Right lobe of liver (tissue), 6 donors: Measurements from ENCODE around the gene CA12. TPM values are rescaled to one million over a fixed set of nuclear protein-coding genes. Genes with fewer than 3 reads are reported as not detected.

ENCODE experiments used
- ATAC-seq, 4 donors: fragments of 200-7000 bp; cut with Tn5 transposase; one replicate each; pipeline ENCODE4 v1.9.1; 2020; ENCODE audit warnings: mild to moderate bottlenecking in 4 of 4, moderate library complexity in 4 of 4
- DNase-seq, 3 donors: peaks; one replicate each; pipeline ENCODE4 v3.0.0-alpha.2; 2020
- H3K27ac ChIP-seq, 3 donors: fragments of 200-600 bp; one replicate each; pipeline ENCODE4 v1.8.0; 2022
- H3K27me3 ChIP-seq, 2 donors: fragments of 200-600 bp; one replicate each; pipeline ENCODE4 v1.8.0; 2022
- H3K36me3 ChIP-seq, 4 donors: fragments of 200-600 bp; sonication (generic) in 1 of 4; one replicate each; pipeline versions ENCODE4 v1.5.1 to v1.8.0; 2017 to 2022; ENCODE audit warnings: control low read depth in 1 of 4
- H3K4me1 ChIP-seq, 4 donors: fragments of 200-600 bp; sonication (generic) in 1 of 4; one replicate each; pipeline versions ENCODE4 v1.5.1 to v1.8.0; 2017 to 2022; ENCODE audit warnings: control low read depth in 1 of 4
- H3K4me3 ChIP-seq, 3 donors: fragments of 200-600 bp; one replicate each; pipeline ENCODE4 v1.8.0; 2022
- H3K9me3 ChIP-seq, 4 donors: fragments of 200-600 bp; sonication (generic) in 1 of 4; one replicate each; pipeline versions ENCODE4 v1.5.1 to v1.8.0; 2017 to 2022; ENCODE audit warnings: control low read depth in 1 of 4
- POLR2A ChIP-seq: fragments of 450-650 bp; IDR thresholded peaks from one replicate; pipeline ENCODE4 v1.6.1; 2017; ENCODE audit warnings: antibody characterized with exemption, mild to moderate bottlenecking
- WGBS: methylation state at CpG from one replicate; pipeline ENCODE4 v1.1.6; 2018; ENCODE audit warnings: low coverage, low lambda C conversion rate; ENCODE audit not compliant: insufficient coverage; ENCODE audit errors: missing lambda C conversion rate; 5-methylcytosine and 5-hydroxymethylcytosine counted together
- intact Hi-C, 2 donors: fragments of 100-400 bp; cut with DNase I; formaldehyde crosslinking; loops; one replicate each; pipeline versions ENCODE4 v1.11.2 to v1.14.1; 2022
- total RNA-seq, 6 experiments: library from RNA; depleted of rRNA in 2 of 6; stranded (reverse); fragments of >200 nt in 2 of 6; fragmentation: NEBNext Ultra II Directional in 3 of 6; extraction: Animal tissue kit (Norgen Biotek cat#: 25700) in 3 of 6; gene quantifications; one replicate each; pipeline versions ENCODE4 v1.1.0 to v1.2.4, GENCODE V29; 2016 to 2023
- TF ChIP-seq, protein P1 (sequence below), 4 donors: fragments of 200-600 bp in 3 of 4; fragments of 450-650 bp in 1 of 4; IDR thresholded peaks; one replicate each; pipeline versions ENCODE4 v1.5.1 to v1.8.0; 2016 to 2022; ENCODE audit warnings: antibody characterized with exemption in 4 of 4, mild to moderate bottlenecking in 2 of 4
- donor health status: DM: no; HTN: yes; CAD: no.
- donor health status: DM: no; HTN: no; CAD: no.
- donor health status: DM: no; HTN: no; CAD: no.
- donor health status: DM: no; HTN: yes; CAD: no.
- donor health status: DM: no; HTN: yes; CAD: no.

CA12 gene
- total RNA-seq, 6 experiments from 2014 or later: 0.02 to 18.3 (median 1.4) TPM

DNA sequence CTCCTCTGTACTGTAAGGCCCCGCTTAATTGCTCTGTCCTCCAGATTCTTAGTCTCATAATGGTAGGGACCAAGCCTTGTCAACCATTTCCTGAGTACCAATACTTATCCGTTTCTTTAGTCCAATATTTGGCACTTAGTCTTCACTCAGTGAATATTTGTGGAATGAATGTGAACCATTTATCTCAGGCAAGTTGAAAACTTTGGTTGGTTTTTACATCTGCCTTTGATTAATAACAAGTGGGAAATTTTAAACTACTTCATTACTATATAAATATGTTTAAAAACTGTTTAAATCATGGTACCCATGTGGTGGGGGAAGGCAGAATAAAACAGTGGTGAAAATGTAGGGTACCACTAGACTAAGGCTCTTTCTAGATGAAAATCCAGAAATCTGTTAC lies 15.2 kb downstream of the CA12 start:
- Histone ChIP-seq H3K27me3 (no peaks in the 10 kb centered on the region), H3K27ac (no peak overlapping the region), H3K9me3 (no peaks in the 10 kb centered on the region), H3K4me1 (no peaks in the 10 kb centered on the region), H3K4me3 (no peak overlapping the region), H3K36me3 (no peaks in the 10 kb centered on the region)
- intact Hi-C loops: no loop called here
- 91% methylated on average over 2 of the region's 2 CpGs for WGBS
- no peak for ATAC-seq
- no peak for DNase-seq
- TF ChIP-seq, protein P1, sequence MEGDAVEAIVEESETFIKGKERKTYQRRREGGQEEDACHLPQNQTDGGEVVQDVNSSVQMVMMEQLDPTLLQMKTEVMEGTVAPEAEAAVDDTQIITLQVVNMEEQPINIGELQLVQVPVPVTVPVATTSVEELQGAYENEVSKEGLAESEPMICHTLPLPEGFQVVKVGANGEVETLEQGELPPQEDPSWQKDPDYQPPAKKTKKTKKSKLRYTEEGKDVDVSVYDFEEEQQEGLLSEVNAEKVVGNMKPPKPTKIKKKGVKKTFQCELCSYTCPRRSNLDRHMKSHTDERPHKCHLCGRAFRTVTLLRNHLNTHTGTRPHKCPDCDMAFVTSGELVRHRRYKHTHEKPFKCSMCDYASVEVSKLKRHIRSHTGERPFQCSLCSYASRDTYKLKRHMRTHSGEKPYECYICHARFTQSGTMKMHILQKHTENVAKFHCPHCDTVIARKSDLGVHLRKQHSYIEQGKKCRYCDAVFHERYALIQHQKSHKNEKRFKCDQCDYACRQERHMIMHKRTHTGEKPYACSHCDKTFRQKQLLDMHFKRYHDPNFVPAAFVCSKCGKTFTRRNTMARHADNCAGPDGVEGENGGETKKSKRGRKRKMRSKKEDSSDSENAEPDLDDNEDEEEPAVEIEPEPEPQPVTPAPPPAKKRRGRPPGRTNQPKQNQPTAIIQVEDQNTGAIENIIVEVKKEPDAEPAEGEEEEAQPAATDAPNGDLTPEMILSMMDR (IDR thresholded peaks at IDR 0.05): no peak
- no peak for TF ChIP-seq POLR2A

DNA sequence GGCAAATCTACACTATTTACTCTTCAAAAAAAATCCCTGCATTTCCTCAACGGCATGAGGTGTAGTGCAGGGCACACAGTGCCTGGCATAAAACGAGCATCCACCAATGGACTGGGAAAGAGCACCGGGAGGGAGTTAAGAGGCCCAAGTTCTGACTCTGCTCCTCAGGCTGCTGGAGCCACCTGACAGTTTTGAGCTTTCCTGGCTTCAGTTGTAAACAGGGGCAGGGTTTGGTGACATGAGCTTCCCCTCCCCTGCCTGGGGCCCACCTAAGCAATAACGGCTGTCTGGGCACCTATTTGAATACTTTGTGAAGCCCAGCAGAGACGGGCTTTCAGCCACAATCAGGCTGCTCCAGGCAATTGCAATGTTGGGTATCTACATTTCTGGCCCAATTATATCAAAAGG lies 16.4 kb downstream of the CA12 start:
- Histone ChIP-seq H3K27me3 (no peaks in the 10 kb centered on the region), H3K4me1 (no peaks in the 10 kb centered on the region), H3K36me3 (no peaks in the 10 kb centered on the region), H3K4me3 (no peak overlapping the region), H3K9me3 (no peaks in the 10 kb centered on the region), H3K27ac (no peak overlapping the region)
- DNase-seq: no peak
- peak in 1 of 4 donors; percentile 47 for ATAC-seq
- intact Hi-C loops: no loop called here
- 56% methylated on average over 3 of the region's 5 CpGs for WGBS
- TF ChIP-seq, protein P1 (IDR thresholded peaks at IDR 0.05): no peak
- no peak for TF ChIP-seq POLR2A

DNA sequence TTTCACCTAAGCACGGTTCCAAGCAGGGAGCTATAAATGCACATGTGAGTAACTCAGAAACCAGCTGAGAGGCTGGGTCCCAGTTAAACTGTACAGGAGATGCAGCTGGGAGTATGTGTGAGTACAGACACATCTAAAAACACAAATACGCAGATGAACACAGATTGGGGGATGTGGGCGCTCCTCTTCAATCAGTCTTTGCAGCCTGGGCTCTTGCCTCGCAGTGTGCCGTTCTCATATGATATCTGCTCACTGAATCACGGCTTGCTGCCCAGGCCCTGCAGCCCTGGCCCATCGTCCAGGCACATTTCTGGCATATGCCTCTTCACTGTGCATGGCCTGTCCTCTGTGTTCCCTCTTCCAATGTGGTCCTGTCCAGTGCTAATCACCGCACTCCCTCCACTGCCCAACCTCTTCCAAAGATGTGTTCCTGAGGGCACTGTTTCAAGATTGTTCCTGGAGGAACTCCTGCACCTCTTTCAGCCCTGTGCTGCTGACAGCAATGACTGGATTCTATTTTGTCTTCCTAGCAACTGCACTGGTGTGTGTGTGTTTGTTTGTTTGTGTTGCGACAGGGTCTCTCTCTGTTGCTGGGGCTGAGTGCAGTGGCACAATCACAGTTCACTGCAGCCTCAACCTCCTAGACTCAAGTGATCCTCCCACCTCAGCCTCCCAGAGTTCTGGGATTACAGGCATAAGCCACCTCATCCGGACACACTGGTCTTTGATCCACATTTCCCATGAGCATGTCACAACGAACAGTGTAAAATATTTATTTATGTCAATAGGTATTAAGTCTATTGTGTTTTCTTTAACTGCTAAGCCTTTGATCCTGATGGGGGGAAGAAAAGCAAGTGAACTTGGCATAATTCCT lies 17.0 kb downstream of the CA12 start:
- no peaks in the 10 kb centered on the region for H3K27me3 ChIP-seq
- intact Hi-C loops: no loop called here
- H3K27ac ChIP-seq: no peak overlapping the region
- TF ChIP-seq, protein P1 (IDR thresholded peaks at IDR 0.05): no peak
- TF ChIP-seq POLR2A: no peak
- no peaks in the 10 kb centered on the region for H3K4me1 ChIP-seq
- H3K9me3 ChIP-seq: no peaks in the 10 kb centered on the region
- no peaks in the 10 kb centered on the region for H3K36me3 ChIP-seq
- ATAC-seq (no peak), DNase-seq (no peak)
- H3K4me3 ChIP-seq: no peak overlapping the region
- 63% methylated on average over 5 of the region's 11 CpGs for WGBS

DNA sequence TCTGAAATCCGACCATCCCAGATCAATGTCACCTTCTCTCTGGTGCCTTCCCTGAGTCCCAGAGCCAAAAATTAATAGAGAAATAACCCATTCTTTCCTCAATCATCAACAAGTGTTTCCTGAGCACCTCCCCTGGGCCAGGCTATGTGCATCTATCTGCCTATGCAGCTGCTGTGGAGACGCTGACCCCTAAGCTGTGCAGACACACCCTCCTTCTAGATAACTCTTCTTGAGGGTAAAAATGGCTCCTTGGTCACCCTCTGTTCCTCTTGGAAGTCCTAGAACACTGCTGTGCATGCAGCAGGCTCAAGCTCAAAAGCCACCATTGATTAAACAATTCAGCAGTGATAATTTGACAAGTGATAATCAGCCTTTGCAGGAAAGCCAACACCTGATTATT lies 18.4 kb downstream of the CA12 start:
- TF ChIP-seq, protein P1 (IDR thresholded peaks at IDR 0.05): no peak
- no peak for TF ChIP-seq POLR2A
- ATAC-seq (no peak), DNase-seq (no peak)
- no peaks in the 10 kb centered on the region for H3K9me3 ChIP-seq
- H3K27me3 ChIP-seq: no peaks in the 10 kb centered on the region
- H3K4me3 ChIP-seq: no peak overlapping the region
- intact Hi-C loops: no loop called here
- whole genome bisulfite sequencing: 20% methylated on average over 1 of the region's 2 CpGs
- no peak overlapping the region for H3K27ac ChIP-seq
- no peaks in the 10 kb centered on the region for H3K36me3 ChIP-seq
- H3K4me1 ChIP-seq: no peaks in the 10 kb centered on the region
